Measurements from ENCODE around the gene UGT1A9. TPM values are rescaled to one million over a fixed set of nuclear protein-coding genes. Genes with fewer than 3 reads are reported as not detected.
"Not testable (repeated sequence)": the region's sequence is repeated elsewhere in the genome, so short reads cannot be mapped to it uniquely, and the experiment has no call there.

The UGT1A9 gene
- total RNA-seq, 6 experiments from 2014 or later, result not detected

- Mint-ChIP-seq H3K36me3 (ENCODE audit: low read depth) (no peaks in the 10 kb centered on the region), H3K4me1 (ENCODE audit: low read depth) (no peaks in the 10 kb centered on the region), H3K9me3 (peaks cover 23% of the 10 kb centered on the region), H3K27ac (no peak overlapping the region), H3K4me3 (no peak overlapping the region), H3K27me3 (ENCODE audit: insufficient read depth) (peaks cover 7% of the 10 kb centered on the region; the same call in 1 of the 2 replicates)
- DNase-seq, result no peak
- TF ChIP-seq, protein P1, sequence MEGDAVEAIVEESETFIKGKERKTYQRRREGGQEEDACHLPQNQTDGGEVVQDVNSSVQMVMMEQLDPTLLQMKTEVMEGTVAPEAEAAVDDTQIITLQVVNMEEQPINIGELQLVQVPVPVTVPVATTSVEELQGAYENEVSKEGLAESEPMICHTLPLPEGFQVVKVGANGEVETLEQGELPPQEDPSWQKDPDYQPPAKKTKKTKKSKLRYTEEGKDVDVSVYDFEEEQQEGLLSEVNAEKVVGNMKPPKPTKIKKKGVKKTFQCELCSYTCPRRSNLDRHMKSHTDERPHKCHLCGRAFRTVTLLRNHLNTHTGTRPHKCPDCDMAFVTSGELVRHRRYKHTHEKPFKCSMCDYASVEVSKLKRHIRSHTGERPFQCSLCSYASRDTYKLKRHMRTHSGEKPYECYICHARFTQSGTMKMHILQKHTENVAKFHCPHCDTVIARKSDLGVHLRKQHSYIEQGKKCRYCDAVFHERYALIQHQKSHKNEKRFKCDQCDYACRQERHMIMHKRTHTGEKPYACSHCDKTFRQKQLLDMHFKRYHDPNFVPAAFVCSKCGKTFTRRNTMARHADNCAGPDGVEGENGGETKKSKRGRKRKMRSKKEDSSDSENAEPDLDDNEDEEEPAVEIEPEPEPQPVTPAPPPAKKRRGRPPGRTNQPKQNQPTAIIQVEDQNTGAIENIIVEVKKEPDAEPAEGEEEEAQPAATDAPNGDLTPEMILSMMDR (IDR thresholded peaks at IDR 0.05), result no peak
These were observed 75.5 kb downstream of the UGT1A9 start for GRCh38 chr2:233747283-233747544.

DNA sequence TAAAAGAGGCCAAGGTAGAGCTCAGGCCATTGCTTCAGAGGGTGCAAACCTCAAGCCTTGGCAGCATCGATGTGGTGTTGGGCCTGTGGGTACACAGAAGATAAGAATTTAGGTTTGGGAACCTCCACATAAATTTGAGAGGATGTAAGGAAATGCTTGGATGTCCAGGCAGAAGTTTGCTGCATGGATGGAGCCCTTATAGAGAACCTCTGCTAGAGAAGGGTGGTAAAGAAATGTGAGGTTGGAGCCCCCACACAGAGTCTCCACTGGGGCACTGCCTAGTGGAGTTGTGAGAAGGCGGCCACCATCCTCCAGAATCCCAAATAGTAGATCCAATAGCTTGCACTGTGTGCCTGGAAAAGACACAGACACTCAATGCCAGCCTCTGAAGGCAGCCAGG lies 79.0 kb downstream of the UGT1A9 start:
- H3K36me3 Mint-ChIP-seq (ENCODE audit: low read depth); H3K4me1 Mint-ChIP-seq (ENCODE audit: low read depth); H3K27me3 Mint-ChIP-seq (ENCODE audit: insufficient read depth); H3K4me3 Mint-ChIP-seq; DNase-seq; H3K27ac Mint-ChIP-seq: not testable (repeated sequence)
- H3K9me3 Mint-ChIP-seq, result peaks cover 23% of the 10 kb centered on the region

GRCh38 chr2:233751212-233752009 lies 79.7 kb downstream of the UGT1A9 start:
- not testable (repeated sequence) for H3K27ac Mint-ChIP-seq

GRCh38 chr2:233754872-233755611 lies 83.3 kb downstream of the UGT1A9 start:
- H3K36me3 Mint-ChIP-seq (ENCODE audit: low read depth), result no peaks in the 10 kb centered on the region
- H3K4me1 Mint-ChIP-seq (ENCODE audit: low read depth), result no peaks in the 10 kb centered on the region
- H3K27me3 Mint-ChIP-seq (ENCODE audit: insufficient read depth), result no peaks in the 10 kb centered on the region
- TF ChIP-seq, protein P1 (IDR thresholded peaks at IDR 0.05), result no peak
- no peak overlapping the region for H3K4me3 Mint-ChIP-seq
- peaks cover 24% of the 10 kb centered on the region for H3K9me3 Mint-ChIP-seq
- no peak for DNase-seq
- H3K27ac Mint-ChIP-seq, result no peak overlapping the region

More at GRCh38 chr2:233751212-233752009, 79.7 kb downstream of the UGT1A9 start:
- not testable (repeated sequence) for DNase-seq; H3K4me1 Mint-ChIP-seq (ENCODE audit: low read depth); H3K4me3 Mint-ChIP-seq; H3K36me3 Mint-ChIP-seq (ENCODE audit: low read depth); H3K27me3 Mint-ChIP-seq (ENCODE audit: insufficient read depth)
- H3K9me3 Mint-ChIP-seq, result peaks cover 24% of the 10 kb centered on the region

GRCh38 chr2:233756429-233757081 lies 84.9 kb downstream of the UGT1A9 start:
- no peak overlapping the region for H3K27ac Mint-ChIP-seq
- peaks cover 25% of the 10 kb centered on the region for H3K9me3 Mint-ChIP-seq
- no peaks in the 10 kb centered on the region for H3K27me3 Mint-ChIP-seq (ENCODE audit: insufficient read depth)
- H3K4me3 Mint-ChIP-seq, result no peak overlapping the region
- TF ChIP-seq, protein P1 (IDR thresholded peaks at IDR 0.05), result no peak
- H3K4me1 Mint-ChIP-seq (ENCODE audit: low read depth), result no peaks in the 10 kb centered on the region
- no peak for DNase-seq
- H3K36me3 Mint-ChIP-seq (ENCODE audit: low read depth), result no peaks in the 10 kb centered on the region

DNA sequence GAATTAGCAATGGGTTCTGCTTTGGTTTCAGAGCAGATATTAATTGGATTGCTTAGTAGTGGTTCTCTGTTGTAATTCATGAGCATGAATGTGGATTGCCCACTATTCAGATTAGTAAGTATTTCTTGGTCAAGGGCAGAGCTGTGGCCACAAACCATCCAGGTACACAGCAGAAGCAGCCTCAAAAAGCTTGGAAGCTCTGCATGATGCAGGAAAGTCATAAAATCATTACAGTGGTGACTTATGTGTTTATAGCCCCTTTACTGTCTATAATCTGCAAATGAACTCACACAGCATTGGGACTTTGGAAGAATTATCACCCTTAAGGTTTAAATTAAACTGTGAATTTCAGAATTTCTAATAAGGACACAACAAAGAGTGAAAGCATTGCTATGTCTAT lies 86.4 kb downstream of the UGT1A9 start:
- H3K36me3 Mint-ChIP-seq (ENCODE audit: low read depth), result no peaks in the 10 kb centered on the region
- peaks cover 21% of the 10 kb centered on the region for H3K9me3 Mint-ChIP-seq
- TF ChIP-seq, protein P1 (IDR thresholded peaks at IDR 0.05), result no peak
- H3K27ac Mint-ChIP-seq, result no peak overlapping the region
- no peaks in the 10 kb centered on the region for H3K4me1 Mint-ChIP-seq (ENCODE audit: low read depth)
- DNase-seq, result no peak
- H3K27me3 Mint-ChIP-seq (ENCODE audit: insufficient read depth), result no peaks in the 10 kb centered on the region
- H3K4me3 Mint-ChIP-seq, result no peak overlapping the region
